Panc1 (cell line): ENCODE results near the gene HLCS. TPM values are rescaled to one million over a fixed set of nuclear protein-coding genes. Genes with fewer than 3 reads are reported as not detected.

Experiments used
- ATAC-seq: fragments of 200-7000 bp; cut with Tn5 transposase; 2 replicates; pipeline ENCODE4 v1.9.1; 2020; ENCODE audit warnings: mild to moderate bottlenecking, moderate library complexity
- BruUV-seq: library from RNA; stranded (reverse); fragments of 400-500 nt; replicated peaks from 2 replicates; lab custom pipeline; 2021; lab: Mats Ljungman, UMichigan
- CTCF ChIA-PET: fragments of 300-600 bp; sonication (Branson Sonifier 250); formaldehyde crosslinking; loops from one replicate; lab custom pipeline; 2022; ENCODE audit warnings: antibody characterized with exemption; lab: Charles Lee
- POLR2A ChIA-PET: fragments of 300-600 bp; sonication (Branson Sonifier 250); formaldehyde crosslinking; loops from one replicate; lab custom pipeline; 2022; ENCODE audit warnings: antibody characterized with exemption; lab: Charles Lee
- DNase-seq: peaks from one replicate; pipeline ENCODE4 v3.0.0-alpha.2; 2010; ENCODE audit warnings: low read depth, low spot score
- H3K27ac ChIP-seq: 2 replicates; pipeline ENCODE4 v1.5.1; 2011; ENCODE audit warnings: mild to moderate bottlenecking, low read length, inconsistent platforms
- H3K27me3 ChIP-seq: fragments of 200-500 bp; sonication (Bioruptor generic); 2 replicates; pipeline ENCODE4 v1.6.0; 2014; ENCODE audit warnings: low read length, inconsistent platforms; ENCODE audit not compliant: control insufficient read depth, insufficient read depth
- H3K36me3 ChIP-seq: fragments of 200-500 bp; sonication (Bioruptor generic); 2 replicates; pipeline ENCODE4 v1.5.1; 2014; ENCODE audit warnings: inconsistent platforms, mild to moderate bottlenecking, low read length, moderate library complexity; ENCODE audit not compliant: control insufficient read depth, insufficient read depth
- H3K4me1 ChIP-seq: 2 replicates; pipeline ENCODE4 v1.5.1; 2011; ENCODE audit warnings: inconsistent platforms, mild to moderate bottlenecking, low read length, moderate library complexity; ENCODE audit not compliant: control insufficient read depth, insufficient read depth
- H3K4me3 ChIP-seq, 2 experiments: 2 replicates each; pipeline ENCODE4 v1.5.1; 2011 to 2012; ENCODE audit warnings: low read depth in 2 of 2, low read length in 2 of 2, mild to moderate bottlenecking in 2 of 2, inconsistent platforms in 1 of 2, moderate library complexity in 1 of 2
- H3K9me3 ChIP-seq: fragments of 200-500 bp; sonication (Bioruptor generic); 2 replicates; pipeline ENCODE4 v1.5.1; 2014; ENCODE audit warnings: low read depth, mild to moderate bottlenecking, inconsistent platforms, low read length, moderate library complexity; ENCODE audit not compliant: control insufficient read depth, insufficient read depth
- POLR2AphosphoS5 ChIP-seq: IDR thresholded peaks from 2 replicates; pipeline ENCODE4 v1.6.1; 2012; ENCODE audit warnings: mild to moderate bottlenecking, low read depth, low read length, moderate library complexity
- SIN3A ChIP-seq: IDR thresholded peaks from 2 replicates; pipeline ENCODE4 v1.6.1; 2012; ENCODE audit warnings: low read depth, mild to moderate bottlenecking, low read length, moderate library complexity, borderline replicate concordance; ENCODE audit not compliant: insufficient read depth
- TCF7L2 ChIP-seq: IDR thresholded peaks from 2 replicates; pipeline ENCODE4 v1.6.1; 2011; ENCODE audit warnings: mild to moderate bottlenecking, low read depth, low read length, inconsistent platforms
- in situ Hi-C: cut with HindIII; loops from 2 replicates; pipeline ENCODE4 v1.10.0; 2016; ENCODE audit warnings: low sequenced_read_pairs, low pct_unique_long_range_greater_than_20kb
- intact Hi-C: fragments of 100-400 bp; cut with micrococcal nuclease; formaldehyde crosslinking; loops from one replicate; pipeline ENCODE4 v1.10.0; 2022; ENCODE audit not compliant: unreplicated experiment
- total RNA-seq: library from RNA; stranded (reverse); gene quantifications from one replicate; pipeline ENCODE4 v1.2.1, GENCODE V29; 2021; ENCODE audit not compliant: unreplicated experiment
- TF ChIP-seq, protein P1 (sequence below): fragments of 450-650 bp; IDR thresholded peaks from 2 replicates; pipeline ENCODE4 v1.5.1; 2017; ENCODE audit warnings: mild to moderate bottlenecking
- TF ChIP-seq, protein P2 (sequence below), 2 experiments: IDR thresholded peaks; 2 replicates each; pipeline ENCODE4 v1.6.1; 2011 to 2012; ENCODE audit warnings: low read depth in 2 of 2, control low read depth in 1 of 2, low read length in 1 of 2, mild to moderate bottlenecking in 1 of 2, moderate library complexity in 1 of 2; ENCODE audit not compliant: insufficient read depth in 1 of 2

The HLCS gene
- total RNA-seq, 1 experiment from 2014 or later, result 15.3 TPM

DNA sequence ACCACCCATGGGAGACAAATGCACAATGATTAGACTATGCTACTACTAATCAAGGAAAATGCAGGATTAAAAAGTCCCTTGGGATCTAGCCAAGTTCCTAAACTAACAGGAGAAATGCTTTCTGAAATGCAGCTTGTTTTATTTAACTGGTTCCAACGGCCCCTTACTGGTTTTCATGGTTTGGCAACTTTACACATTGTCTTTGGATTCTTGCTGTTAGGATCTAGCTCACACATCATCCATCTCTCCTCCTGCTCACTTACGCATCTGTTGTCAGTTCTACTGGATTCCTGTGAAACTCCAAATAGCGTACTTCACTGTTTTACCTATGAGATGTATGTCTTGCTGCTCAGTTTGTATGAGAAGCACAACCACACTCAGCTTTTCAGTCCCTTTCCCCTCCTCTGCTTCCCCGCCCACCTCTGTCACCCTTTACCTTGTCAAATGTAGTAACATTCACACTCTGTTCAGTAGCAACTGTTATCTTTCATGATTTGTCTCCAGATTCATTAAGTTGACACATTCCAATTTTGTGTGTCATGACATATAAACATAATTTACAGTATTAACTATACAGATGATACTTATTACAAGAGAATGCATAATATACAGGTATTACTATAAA, 137.5 kb downstream of the HLCS start:
- no peak overlapping the region for H3K4me3 ChIP-seq
- TF ChIP-seq, protein P1, sequence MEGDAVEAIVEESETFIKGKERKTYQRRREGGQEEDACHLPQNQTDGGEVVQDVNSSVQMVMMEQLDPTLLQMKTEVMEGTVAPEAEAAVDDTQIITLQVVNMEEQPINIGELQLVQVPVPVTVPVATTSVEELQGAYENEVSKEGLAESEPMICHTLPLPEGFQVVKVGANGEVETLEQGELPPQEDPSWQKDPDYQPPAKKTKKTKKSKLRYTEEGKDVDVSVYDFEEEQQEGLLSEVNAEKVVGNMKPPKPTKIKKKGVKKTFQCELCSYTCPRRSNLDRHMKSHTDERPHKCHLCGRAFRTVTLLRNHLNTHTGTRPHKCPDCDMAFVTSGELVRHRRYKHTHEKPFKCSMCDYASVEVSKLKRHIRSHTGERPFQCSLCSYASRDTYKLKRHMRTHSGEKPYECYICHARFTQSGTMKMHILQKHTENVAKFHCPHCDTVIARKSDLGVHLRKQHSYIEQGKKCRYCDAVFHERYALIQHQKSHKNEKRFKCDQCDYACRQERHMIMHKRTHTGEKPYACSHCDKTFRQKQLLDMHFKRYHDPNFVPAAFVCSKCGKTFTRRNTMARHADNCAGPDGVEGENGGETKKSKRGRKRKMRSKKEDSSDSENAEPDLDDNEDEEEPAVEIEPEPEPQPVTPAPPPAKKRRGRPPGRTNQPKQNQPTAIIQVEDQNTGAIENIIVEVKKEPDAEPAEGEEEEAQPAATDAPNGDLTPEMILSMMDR, result no peak
- TF ChIP-seq, protein P2, sequence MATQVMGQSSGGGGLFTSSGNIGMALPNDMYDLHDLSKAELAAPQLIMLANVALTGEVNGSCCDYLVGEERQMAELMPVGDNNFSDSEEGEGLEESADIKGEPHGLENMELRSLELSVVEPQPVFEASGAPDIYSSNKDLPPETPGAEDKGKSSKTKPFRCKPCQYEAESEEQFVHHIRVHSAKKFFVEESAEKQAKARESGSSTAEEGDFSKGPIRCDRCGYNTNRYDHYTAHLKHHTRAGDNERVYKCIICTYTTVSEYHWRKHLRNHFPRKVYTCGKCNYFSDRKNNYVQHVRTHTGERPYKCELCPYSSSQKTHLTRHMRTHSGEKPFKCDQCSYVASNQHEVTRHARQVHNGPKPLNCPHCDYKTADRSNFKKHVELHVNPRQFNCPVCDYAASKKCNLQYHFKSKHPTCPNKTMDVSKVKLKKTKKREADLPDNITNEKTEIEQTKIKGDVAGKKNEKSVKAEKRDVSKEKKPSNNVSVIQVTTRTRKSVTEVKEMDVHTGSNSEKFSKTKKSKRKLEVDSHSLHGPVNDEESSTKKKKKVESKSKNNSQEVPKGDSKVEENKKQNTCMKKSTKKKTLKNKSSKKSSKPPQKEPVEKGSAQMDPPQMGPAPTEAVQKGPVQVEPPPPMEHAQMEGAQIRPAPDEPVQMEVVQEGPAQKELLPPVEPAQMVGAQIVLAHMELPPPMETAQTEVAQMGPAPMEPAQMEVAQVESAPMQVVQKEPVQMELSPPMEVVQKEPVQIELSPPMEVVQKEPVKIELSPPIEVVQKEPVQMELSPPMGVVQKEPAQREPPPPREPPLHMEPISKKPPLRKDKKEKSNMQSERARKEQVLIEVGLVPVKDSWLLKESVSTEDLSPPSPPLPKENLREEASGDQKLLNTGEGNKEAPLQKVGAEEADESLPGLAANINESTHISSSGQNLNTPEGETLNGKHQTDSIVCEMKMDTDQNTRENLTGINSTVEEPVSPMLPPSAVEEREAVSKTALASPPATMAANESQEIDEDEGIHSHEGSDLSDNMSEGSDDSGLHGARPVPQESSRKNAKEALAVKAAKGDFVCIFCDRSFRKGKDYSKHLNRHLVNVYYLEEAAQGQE (IDR thresholded peaks at IDR 0.05; ENCODE audit: insufficient read depth in 1 of 2, low read depth in 2 of 2, low read length in 1 of 2), result no peak
- TF ChIP-seq SIN3A (no peak), POLR2AphosphoS5 (no peak), TCF7L2 (no peak)
- no peaks in the 10 kb centered on the region for H3K4me1 ChIP-seq
- in situ Hi-C loops (no loop called here), intact Hi-C loops (no loop called here)
- DNase-seq, result no peak
- no peak overlapping the region for H3K27ac ChIP-seq
- H3K27me3 ChIP-seq, result no peaks in the 10 kb centered on the region
- no peak for ATAC-seq
- POLR2A ChIA-PET, result no interaction called here
- CTCF ChIA-PET, result no interaction called here
- BruUV-seq, result no TSS peak
- H3K9me3 ChIP-seq, result no peaks in the 10 kb centered on the region
- H3K36me3 ChIP-seq, result no peaks in the 10 kb centered on the region

DNA sequence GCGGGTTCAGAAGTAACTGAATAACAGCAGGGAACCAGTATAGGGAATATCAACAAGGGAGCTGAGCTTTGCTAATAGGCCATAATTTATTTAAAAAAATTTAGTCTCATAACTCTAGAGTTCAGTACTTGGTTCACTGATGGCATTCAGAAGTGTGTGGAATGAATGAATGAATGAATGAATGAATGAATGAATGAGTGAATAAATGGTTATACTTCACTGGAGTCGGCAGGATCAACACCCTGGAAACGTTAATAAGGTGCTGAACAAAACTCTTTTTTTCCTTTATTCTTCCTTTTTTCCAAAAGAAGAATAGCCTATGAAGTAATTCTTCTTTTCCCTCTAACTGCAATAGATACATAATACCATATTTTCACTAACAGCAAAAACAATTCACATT, 138.3 kb downstream of the HLCS start:
- intact Hi-C loops, result no loop called here
- ChIA-PET POLR2A (no interaction called here), CTCF (no interaction called here)
- Histone ChIP-seq H3K27ac (no peak overlapping the region), H3K36me3 (no peaks in the 10 kb centered on the region), H3K9me3 (no peaks in the 10 kb centered on the region), H3K27me3 (no peaks in the 10 kb centered on the region), H3K4me3 (no peak overlapping the region), H3K4me1 (no peaks in the 10 kb centered on the region)
- no peak for ATAC-seq
- in situ Hi-C loops, result no loop called here
- no TSS peak for BruUV-seq
- DNase-seq, result no peak
- TF ChIP-seq POLR2AphosphoS5 (no peak), TCF7L2 (no peak), SIN3A (no peak)
- TF ChIP-seq, protein P1, result no peak
- TF ChIP-seq, protein P2 (IDR thresholded peaks at IDR 0.05; ENCODE audit: insufficient read depth in 1 of 2, low read depth in 2 of 2, low read length in 1 of 2), result no peak
